Tibial nerve (tissue), 4 donors: ENCODE data around the gene NPEPL1. TPM values are rescaled to one million over a fixed set of nuclear protein-coding genes. Genes with fewer than 3 reads are reported as not detected.

Experiments
- DNase-seq, 2 donors: peaks; one replicate each; pipeline ENCODE4 v3.0.0-alpha.2; 2019; ENCODE audit warnings: low spot score in 2 of 2
- H3K27ac ChIP-seq, 4 donors: fragments of 200-600 bp; sonication (generic) in 3 of 4; one replicate each; pipeline ENCODE4 v1.5.1; 2017 to 2019; ENCODE audit warnings: mild to moderate bottlenecking in 1 of 4
- H3K27me3 ChIP-seq, 2 donors: fragments of 200-600 bp; sonication (generic) in 1 of 2; one replicate each; pipeline versions ENCODE4 v1.5.1 to v1.6.0; 2017 to 2019
- H3K36me3 ChIP-seq, 3 donors: fragments of 200-600 bp; sonication (generic); one replicate each; pipeline ENCODE4 v1.5.1; 2018 to 2019
- H3K4me1 ChIP-seq, 4 donors: fragments of 200-600 bp; sonication (generic) in 3 of 4; one replicate each; pipeline ENCODE4 v1.5.1; 2017 to 2019
- H3K4me3 ChIP-seq, 4 donors: fragments of 200-600 bp; sonication (generic) in 3 of 4; one replicate each; pipeline ENCODE4 v1.5.1; 2017 to 2019; ENCODE audit warnings: mild to moderate bottlenecking in 1 of 4, moderate library complexity in 1 of 4
- H3K9me3 ChIP-seq, 4 donors: fragments of 200-600 bp; sonication (generic) in 3 of 4; one replicate each; pipeline ENCODE4 v1.5.1; 2017 to 2019
- EP300 ChIP-seq, 2 donors: sonication (generic); formaldehyde crosslinking; IDR thresholded peaks; one replicate each; pipeline ENCODE4 v1.6.1; 2017; ENCODE audit warnings: antibody characterized with exemption in 2 of 2, mild to moderate bottlenecking in 1 of 2
- POLR2A ChIP-seq, 2 donors: fragments of 450-650 bp; IDR thresholded peaks; one replicate each; pipeline ENCODE4 v1.6.1; 2017; ENCODE audit warnings: antibody characterized with exemption in 2 of 2, mild to moderate bottlenecking in 2 of 2, moderate library complexity in 2 of 2
- whole genome bisulfite sequencing, 2 donors: methylation state at CpG; one replicate each; pipeline ENCODE4 v1.1.5; 2018; 5-methylcytosine and 5-hydroxymethylcytosine counted together
- total RNA-seq, 4 donors: library from RNA; depleted of rRNA; stranded (reverse); fragments of >200 nt; gene quantifications; one replicate each; pipeline ENCODE4 v1.1.0, GENCODE V29; 2016
- TF ChIP-seq, protein P1 (sequence below), 5 experiments: fragments of 200-600 bp in 3 of 5; fragments of 450-650 bp in 2 of 5; sonication (generic) in 3 of 5; IDR thresholded peaks; one replicate each; pipeline ENCODE4 v1.5.1; 2016 to 2019; ENCODE audit warnings: antibody characterized with exemption in 5 of 5, mild to moderate bottlenecking in 3 of 5, moderate library complexity in 2 of 5

The NPEPL1 gene
- total RNA-seq, 4 donors from 2014 or later: 57.6 to 123 (median 73.0) TPM

DNA sequence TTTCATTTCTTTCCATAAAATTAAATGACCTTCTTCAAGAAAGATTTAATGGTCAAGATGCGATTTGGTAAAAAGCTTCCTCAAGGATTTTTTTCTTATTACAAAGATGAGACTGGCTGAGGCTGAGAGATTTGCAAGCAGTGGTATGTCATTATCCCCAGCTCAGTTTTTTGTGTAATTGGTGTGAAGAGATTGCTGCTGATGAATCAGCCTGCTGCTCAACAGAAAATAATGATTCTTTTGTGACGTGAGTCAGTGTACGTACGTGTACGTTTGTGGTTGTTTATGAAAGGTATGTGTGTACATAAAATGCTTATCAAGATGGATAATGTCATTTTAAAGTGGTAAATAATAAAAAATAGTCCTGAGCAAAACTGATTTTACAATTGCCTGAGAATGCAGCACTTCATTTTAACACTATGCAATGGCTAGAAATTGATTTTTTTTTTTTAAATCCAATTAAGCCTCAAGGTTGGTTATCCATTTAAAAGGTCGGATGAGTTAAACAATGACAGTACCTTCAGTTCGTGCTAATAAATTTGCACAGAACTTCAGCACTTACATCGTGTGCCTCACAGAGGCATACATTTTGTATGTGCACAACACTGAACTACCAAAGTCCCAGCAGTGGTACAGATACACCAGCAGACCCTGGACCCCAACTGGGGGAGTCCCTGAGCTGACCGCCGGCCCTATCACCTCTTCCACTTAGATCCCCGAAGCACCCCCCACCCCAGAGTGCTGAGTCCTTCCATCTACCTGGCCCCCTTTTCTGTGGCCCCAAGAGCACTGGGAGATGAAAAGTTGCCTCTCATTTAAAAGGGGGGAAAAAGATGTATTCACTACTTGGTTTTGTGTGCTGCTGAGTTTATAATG is 9.7 kb upstream of the NPEPL1 start:
- no peak for DNase-seq
- Histone ChIP-seq H3K4me3 (no peak overlapping the region), H3K4me1 (no peaks in the 10 kb centered on the region), H3K9me3 (no peaks in the 10 kb centered on the region), H3K36me3 (peaks cover 0 to 48% (median 0%) of the 10 kb centered on the region in 3 donors), H3K27me3 (no peaks in the 10 kb centered on the region), H3K27ac (no peak overlapping the region)
- 80 to 84% methylated on average over 11 of the region's 11 CpGs for WGBS, 2 donors
- no peak for TF ChIP-seq EP300 (IDR thresholded peaks at IDR 0.05)
- no peak for TF ChIP-seq POLR2A (IDR thresholded peaks at IDR 0.05)
- TF ChIP-seq, protein P1, sequence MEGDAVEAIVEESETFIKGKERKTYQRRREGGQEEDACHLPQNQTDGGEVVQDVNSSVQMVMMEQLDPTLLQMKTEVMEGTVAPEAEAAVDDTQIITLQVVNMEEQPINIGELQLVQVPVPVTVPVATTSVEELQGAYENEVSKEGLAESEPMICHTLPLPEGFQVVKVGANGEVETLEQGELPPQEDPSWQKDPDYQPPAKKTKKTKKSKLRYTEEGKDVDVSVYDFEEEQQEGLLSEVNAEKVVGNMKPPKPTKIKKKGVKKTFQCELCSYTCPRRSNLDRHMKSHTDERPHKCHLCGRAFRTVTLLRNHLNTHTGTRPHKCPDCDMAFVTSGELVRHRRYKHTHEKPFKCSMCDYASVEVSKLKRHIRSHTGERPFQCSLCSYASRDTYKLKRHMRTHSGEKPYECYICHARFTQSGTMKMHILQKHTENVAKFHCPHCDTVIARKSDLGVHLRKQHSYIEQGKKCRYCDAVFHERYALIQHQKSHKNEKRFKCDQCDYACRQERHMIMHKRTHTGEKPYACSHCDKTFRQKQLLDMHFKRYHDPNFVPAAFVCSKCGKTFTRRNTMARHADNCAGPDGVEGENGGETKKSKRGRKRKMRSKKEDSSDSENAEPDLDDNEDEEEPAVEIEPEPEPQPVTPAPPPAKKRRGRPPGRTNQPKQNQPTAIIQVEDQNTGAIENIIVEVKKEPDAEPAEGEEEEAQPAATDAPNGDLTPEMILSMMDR (IDR thresholded peaks at IDR 0.05): no peak

DNA sequence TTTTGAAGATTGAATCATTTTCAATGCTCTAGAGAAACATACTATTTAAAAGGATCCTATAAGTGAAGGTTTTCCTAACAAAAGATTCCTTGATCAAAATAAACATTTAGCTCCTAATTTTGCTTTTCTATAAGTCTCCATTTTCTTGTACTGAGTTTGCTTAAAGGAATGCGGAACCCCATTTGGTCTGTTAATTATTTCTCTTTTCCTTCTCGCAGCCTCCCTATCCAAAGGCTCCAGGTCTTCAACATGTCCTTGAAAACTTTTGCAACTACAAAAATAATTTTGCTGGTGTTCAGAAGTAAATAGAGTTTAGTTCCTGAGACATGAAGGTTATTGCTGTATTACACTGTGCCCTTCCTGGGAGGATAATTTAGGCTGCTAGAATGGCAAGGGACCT is 8.3 kb upstream of the NPEPL1 start:
- Histone ChIP-seq H3K4me1 (peaks cover 0 to 1% (median 0%) of the 10 kb centered on the region in 4 donors), H3K27me3 (no peaks in the 10 kb centered on the region), H3K4me3 (no peak overlapping the region), H3K9me3 (no peaks in the 10 kb centered on the region), H3K36me3 (peaks cover 0 to 34% (median 0%) of the 10 kb centered on the region in 3 donors), H3K27ac (no peak overlapping the region)
- WGBS, 2 donors: 97 to 98% methylated on average over 2 of the region's 2 CpGs
- DNase-seq: no peak
- TF ChIP-seq POLR2A (IDR thresholded peaks at IDR 0.05) (no peak), EP300 (IDR thresholded peaks at IDR 0.05) (no peak)
- TF ChIP-seq, protein P1 (IDR thresholded peaks at IDR 0.05): no peak

DNA sequence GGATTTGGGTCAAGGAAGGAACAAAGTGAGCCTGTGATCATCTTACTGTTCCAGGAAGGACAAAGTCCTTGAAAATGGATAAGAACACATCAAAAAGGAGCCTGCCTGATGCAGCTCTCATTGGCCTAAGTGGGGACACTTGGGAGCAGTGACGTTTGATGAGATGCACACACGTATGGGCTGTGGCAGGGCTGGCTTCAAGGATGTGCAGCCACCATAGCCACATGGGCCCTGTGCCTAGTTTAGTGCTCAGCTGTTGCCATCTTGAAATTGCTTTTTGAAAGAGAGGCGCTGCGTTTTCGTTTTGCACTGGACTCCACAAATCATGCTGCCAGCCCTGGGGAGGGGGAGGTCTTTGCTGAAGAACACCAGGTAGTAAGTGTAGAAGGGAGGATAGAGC is 6.6 kb upstream of the NPEPL1 start:
- H3K9me3 ChIP-seq: no peaks in the 10 kb centered on the region
- no peak for TF ChIP-seq EP300 (IDR thresholded peaks at IDR 0.05)
- 89 to 91% methylated on average over 5 of the region's 5 CpGs for WGBS, 2 donors

DNA sequence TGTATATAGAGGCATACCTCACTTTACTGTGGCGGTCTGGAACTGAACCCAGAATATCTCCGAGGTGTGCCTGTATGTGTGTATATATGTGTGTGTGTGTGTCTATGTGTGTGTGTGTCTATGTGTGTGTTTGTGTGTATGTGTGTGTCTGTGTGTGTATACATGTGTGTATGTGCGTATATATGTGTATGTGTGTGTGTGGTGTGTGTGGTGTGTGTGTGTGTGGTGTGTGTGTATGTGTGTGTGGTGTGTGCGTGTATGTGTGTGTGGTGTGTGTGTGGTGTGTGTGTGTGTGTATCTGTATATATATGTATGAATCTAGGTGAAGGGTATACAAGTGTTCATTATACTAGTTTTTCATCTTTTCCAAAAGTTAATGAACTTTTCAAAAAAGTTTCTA is 4.2 kb upstream of the NPEPL1 start:
- 90 to 92% methylated on average over 4 of the region's 4 CpGs for WGBS, 2 donors
- no peaks in the 10 kb centered on the region for H3K9me3 ChIP-seq
- TF ChIP-seq, protein P1 (IDR thresholded peaks at IDR 0.05): no peak
- no peak for TF ChIP-seq EP300 (IDR thresholded peaks at IDR 0.05)
- TF ChIP-seq POLR2A (IDR thresholded peaks at IDR 0.05): no peak

More for the DNA sequence above, 6.6 kb upstream of the NPEPL1 start:
- H3K4me1 ChIP-seq: peaks cover 0 to 16% (median 0%) of the 10 kb centered on the region in 4 donors
- no peaks in the 10 kb centered on the region for H3K27me3 ChIP-seq
- H3K4me3 ChIP-seq: no peak overlapping the region
- H3K27ac ChIP-seq: no peak overlapping the region
- no peak for DNase-seq
- peaks cover 0 to 19% (median 0%) of the 10 kb centered on the region in 3 donors for H3K36me3 ChIP-seq

DNA sequence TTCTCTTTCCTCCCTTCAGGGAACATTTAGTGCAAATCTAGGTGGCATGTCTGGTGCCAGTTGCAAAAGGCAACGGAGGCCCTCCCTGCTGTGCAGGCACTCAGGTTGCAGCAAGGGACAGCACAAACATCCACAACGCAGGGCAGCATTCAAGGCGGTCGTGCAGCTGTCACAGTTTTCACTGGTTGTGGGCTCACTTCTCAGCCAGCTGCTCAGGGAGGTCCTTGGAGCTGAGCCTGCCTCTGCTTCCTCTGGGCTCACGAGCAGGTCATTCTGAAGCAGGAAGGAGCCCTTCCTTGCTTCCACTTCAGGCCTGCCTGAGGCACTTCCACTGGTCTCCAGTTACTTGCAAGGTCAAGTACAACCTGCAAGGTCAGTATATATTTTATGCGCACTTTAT is 3.8 kb upstream of the NPEPL1 start:
- 44 to 54% methylated on average over 6 of the region's 6 CpGs for WGBS, 2 donors
- no peaks in the 10 kb centered on the region for H3K27me3 ChIP-seq
- H3K4me3 ChIP-seq: no peak overlapping the region
- no peak overlapping the region for H3K27ac ChIP-seq
- TF ChIP-seq, protein P1 (IDR thresholded peaks at IDR 0.05): no peak
- TF ChIP-seq POLR2A (IDR thresholded peaks at IDR 0.05) (no peak), EP300 (IDR thresholded peaks at IDR 0.05) (no peak)
- H3K9me3 ChIP-seq: no peaks in the 10 kb centered on the region
- peaks cover 0 to 19% (median 0%) of the 10 kb centered on the region in 3 donors for H3K36me3 ChIP-seq
- H3K4me1 ChIP-seq: peaks cover 6 to 38% (median 13%) of the 10 kb centered on the region in 4 donors
- no peak for DNase-seq

More for the DNA sequence above, 4.2 kb upstream of the NPEPL1 start:
- peaks cover 2 to 34% (median 8%) of the 10 kb centered on the region in 4 donors for H3K4me1 ChIP-seq
- no peak overlapping the region for H3K4me3 ChIP-seq
- H3K27ac ChIP-seq: no peak overlapping the region
- no peaks in the 10 kb centered on the region for H3K27me3 ChIP-seq
- no peak for DNase-seq
- H3K36me3 ChIP-seq: peaks cover 0 to 19% (median 0%) of the 10 kb centered on the region in 3 donors
